Sigmoid colon (tissue), 7 donors: ENCODE data around the gene CCDC85A. TPM values are rescaled to one million over a fixed set of nuclear protein-coding genes. Genes with fewer than 3 reads are reported as not detected.

Experiments
- DNase-seq: peaks from one replicate; pipeline ENCODE4 v3.0.0-alpha.2; 2019
- H3K27ac ChIP-seq, 4 donors: fragments of 200-600 bp; sonication (generic); one replicate each; pipeline ENCODE4 v1.5.1; 2016 to 2019; ENCODE audit warnings: mild to moderate bottlenecking in 1 of 4
- H3K27me3 ChIP-seq, 3 donors: fragments of 200-600 bp; sonication (generic); one replicate each; pipeline ENCODE4 v1.5.1; 2019; ENCODE audit warnings: mild to moderate bottlenecking in 1 of 3
- H3K36me3 ChIP-seq, 4 donors: fragments of 200-600 bp; sonication (generic); one replicate each; pipeline ENCODE4 v1.5.1; 2016 to 2019
- H3K4me1 ChIP-seq, 4 donors: fragments of 200-600 bp; sonication (generic); one replicate each; pipeline ENCODE4 v1.5.1; 2017 to 2019
- H3K4me3 ChIP-seq, 4 donors: fragments of 200-600 bp; sonication (generic); one replicate each; pipeline ENCODE4 v1.5.1; 2017 to 2019; ENCODE audit warnings: mild to moderate bottlenecking in 2 of 4, moderate library complexity in 1 of 4
- H3K9me3 ChIP-seq, 4 donors: fragments of 200-600 bp in 3 of 4; sonication (generic) in 3 of 4; one replicate each; pipeline versions ENCODE4 v1.5.1 to v1.6.1; 2013 to 2019
- EP300 ChIP-seq, 4 donors: sonication (generic); formaldehyde crosslinking; IDR thresholded peaks; one replicate each; pipeline ENCODE4 v1.6.1; 2017; ENCODE audit warnings: antibody characterized with exemption in 4 of 4
- POLR2A ChIP-seq, 2 donors: fragments of 450-650 bp; IDR thresholded peaks; one replicate each; pipeline ENCODE4 v1.6.1; 2016; ENCODE audit warnings: antibody characterized with exemption in 2 of 2, mild to moderate bottlenecking in 2 of 2, moderate library complexity in 2 of 2
- POLR2AphosphoS5 ChIP-seq, 4 donors: sonication (generic); formaldehyde crosslinking; IDR thresholded peaks; one replicate each; pipeline ENCODE4 v1.6.1; 2017; ENCODE audit warnings: antibody characterized with exemption in 4 of 4
- WGBS, 2 donors: extraction: QIAGEN DNeasy Blood & Tissue Kit; methylation state at CpG; one replicate each; pipeline ENCODE4 v1.1.7; 2013; 5-methylcytosine and 5-hydroxymethylcytosine counted together
- intact Hi-C: fragments of 100-400 bp; cut with DNase I; formaldehyde crosslinking; loops from one replicate; pipeline ENCODE4 v1.15.1; 2023
- polyA plus RNA-seq, 3 donors: library from polyadenylated mRNA; stranded (reverse); fragments of 200-250 nt; gene quantifications; one replicate each; pipeline ENCODE4 v1.2.3, GENCODE V29; 2013
- total RNA-seq, 4 donors: library from RNA; depleted of rRNA; stranded (reverse); fragments of >200 nt; gene quantifications; one replicate each; pipeline ENCODE4 v1.1.0, GENCODE V29; 2016
- TF ChIP-seq, protein P1 (sequence below), 4 experiments: fragments of 450-650 bp in 3 of 4; fragments of 200-600 bp in 1 of 4; IDR thresholded peaks; one replicate each; pipeline ENCODE4 v1.5.1; 2016 to 2019; ENCODE audit warnings: antibody characterized with exemption in 4 of 4, mild to moderate bottlenecking in 3 of 4, moderate library complexity in 2 of 4
- donor health status: healthy with polysubstance abuse.
- donor health status: Bipolar disorder and iron deficiency.
- donor health status: healthy.

CCDC85A gene
- total and polyA plus RNA-seq, 7 donors: 0.58 to 8.2 (median 3.5) TPM; not detected in 2

DNA sequence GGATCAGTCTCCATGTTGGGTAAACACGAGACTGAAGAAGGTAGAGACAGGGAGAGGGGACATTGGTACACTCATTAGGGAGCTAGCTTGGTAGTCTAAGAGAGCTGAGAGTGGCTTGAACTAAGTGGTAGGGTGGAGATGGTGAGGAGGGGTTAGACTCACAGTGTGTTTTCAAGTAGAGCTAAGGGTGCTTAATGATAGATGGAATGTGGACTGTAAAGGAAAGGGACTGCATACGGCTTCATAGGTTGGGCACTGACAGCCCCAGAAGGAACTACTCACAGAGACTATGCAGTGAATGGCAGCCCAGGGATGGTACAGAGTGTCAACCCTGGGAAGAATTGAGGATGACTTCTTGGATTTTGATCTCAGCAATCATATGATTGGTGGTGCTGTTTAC is 178.1 kb downstream of the CCDC85A start:
- TF ChIP-seq EP300 (IDR thresholded peaks at IDR 0.05): no peak
- TF ChIP-seq POLR2AphosphoS5 (IDR thresholded peaks at IDR 0.05): no peak
- TF ChIP-seq, protein P1, sequence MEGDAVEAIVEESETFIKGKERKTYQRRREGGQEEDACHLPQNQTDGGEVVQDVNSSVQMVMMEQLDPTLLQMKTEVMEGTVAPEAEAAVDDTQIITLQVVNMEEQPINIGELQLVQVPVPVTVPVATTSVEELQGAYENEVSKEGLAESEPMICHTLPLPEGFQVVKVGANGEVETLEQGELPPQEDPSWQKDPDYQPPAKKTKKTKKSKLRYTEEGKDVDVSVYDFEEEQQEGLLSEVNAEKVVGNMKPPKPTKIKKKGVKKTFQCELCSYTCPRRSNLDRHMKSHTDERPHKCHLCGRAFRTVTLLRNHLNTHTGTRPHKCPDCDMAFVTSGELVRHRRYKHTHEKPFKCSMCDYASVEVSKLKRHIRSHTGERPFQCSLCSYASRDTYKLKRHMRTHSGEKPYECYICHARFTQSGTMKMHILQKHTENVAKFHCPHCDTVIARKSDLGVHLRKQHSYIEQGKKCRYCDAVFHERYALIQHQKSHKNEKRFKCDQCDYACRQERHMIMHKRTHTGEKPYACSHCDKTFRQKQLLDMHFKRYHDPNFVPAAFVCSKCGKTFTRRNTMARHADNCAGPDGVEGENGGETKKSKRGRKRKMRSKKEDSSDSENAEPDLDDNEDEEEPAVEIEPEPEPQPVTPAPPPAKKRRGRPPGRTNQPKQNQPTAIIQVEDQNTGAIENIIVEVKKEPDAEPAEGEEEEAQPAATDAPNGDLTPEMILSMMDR (IDR thresholded peaks at IDR 0.05): no peak
- H3K27ac ChIP-seq: no peak overlapping the region
- H3K4me1 ChIP-seq: no peaks in the 10 kb centered on the region
- no peak overlapping the region for H3K4me3 ChIP-seq
- DNase-seq: no peak
- H3K9me3 ChIP-seq: no peaks in the 10 kb centered on the region
- 64 to 91% methylated on average over 2 of the region's 2 CpGs for WGBS, 2 donors
- no peaks in the 10 kb centered on the region for H3K27me3 ChIP-seq
- intact Hi-C loops: no loop called here
- no peaks in the 10 kb centered on the region for H3K36me3 ChIP-seq

GRCh38 chr2:56364902-56365301 is 181.1 kb downstream of the CCDC85A start:
- H3K9me3 ChIP-seq: no peaks in the 10 kb centered on the region
- H3K27me3 ChIP-seq: no peaks in the 10 kb centered on the region
- DNase-seq: no peak
- no peak overlapping the region for H3K4me3 ChIP-seq
- H3K27ac ChIP-seq: no peak overlapping the region
- intact Hi-C loops: no loop called here
- H3K4me1 ChIP-seq: no peaks in the 10 kb centered on the region
- no peak for TF ChIP-seq EP300 (IDR thresholded peaks at IDR 0.05)
- TF ChIP-seq, protein P1 (IDR thresholded peaks at IDR 0.05): no peak
- TF ChIP-seq POLR2A (IDR thresholded peaks at IDR 0.05): no peak
- TF ChIP-seq POLR2AphosphoS5 (IDR thresholded peaks at IDR 0.05): no peak
- 78 to 87% methylated on average over 2 of the region's 2 CpGs for WGBS, 2 donors
- H3K36me3 ChIP-seq: no peaks in the 10 kb centered on the region

GRCh38 chr2:56369316-56369715 is 185.5 kb downstream of the CCDC85A start:
- no peaks in the 10 kb centered on the region for H3K9me3 ChIP-seq
- no peaks in the 10 kb centered on the region for H3K36me3 ChIP-seq
- H3K27me3 ChIP-seq: no peaks in the 10 kb centered on the region
- H3K27ac ChIP-seq: no peak overlapping the region
- DNase-seq: no peak
- no peak for TF ChIP-seq POLR2A (IDR thresholded peaks at IDR 0.05)
- no peak for TF ChIP-seq POLR2AphosphoS5 (IDR thresholded peaks at IDR 0.05)
- TF ChIP-seq, protein P1 (IDR thresholded peaks at IDR 0.05): no peak
- TF ChIP-seq EP300 (IDR thresholded peaks at IDR 0.05): no peak
- no peak overlapping the region for H3K4me3 ChIP-seq
- 87 to 88% methylated on average over 2 of the region's 2 CpGs for WGBS, 2 donors
- H3K4me1 ChIP-seq: no peaks in the 10 kb centered on the region
- intact Hi-C loops: no loop called here

DNA sequence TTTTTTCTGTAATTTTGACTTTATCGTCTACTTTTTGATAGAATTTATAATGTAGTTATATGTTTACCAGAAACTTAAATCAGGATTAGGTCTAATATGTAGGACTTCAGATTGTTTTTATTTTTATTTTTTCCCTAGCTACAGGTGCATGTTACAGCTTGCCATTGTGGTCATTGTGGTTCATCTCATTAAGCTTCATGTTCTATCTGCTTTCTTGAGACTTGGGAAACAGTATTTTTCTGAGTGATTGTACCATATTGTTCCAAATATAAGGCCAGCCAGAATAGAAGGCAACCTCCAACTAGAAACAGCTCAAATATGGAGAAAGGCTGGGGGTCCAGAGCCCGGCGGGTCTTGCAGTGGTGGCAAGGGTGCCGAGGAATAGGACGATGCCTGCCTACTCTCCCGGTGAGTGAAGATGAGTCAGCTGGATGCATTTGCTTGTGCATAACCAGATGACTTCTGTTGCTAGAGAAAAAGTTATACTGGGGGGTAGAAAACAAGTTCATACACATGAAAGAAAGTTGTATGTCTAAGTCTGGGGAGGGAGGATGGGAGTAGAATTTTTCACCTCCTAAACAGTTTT is 188.4 kb downstream of the CCDC85A start:
- TF ChIP-seq EP300 (IDR thresholded peaks at IDR 0.05): no peak
- TF ChIP-seq POLR2AphosphoS5 (IDR thresholded peaks at IDR 0.05): no peak
- TF ChIP-seq, protein P1 (IDR thresholded peaks at IDR 0.05): no peak
- no peak for TF ChIP-seq POLR2A (IDR thresholded peaks at IDR 0.05)
- H3K4me1 ChIP-seq: no peaks in the 10 kb centered on the region
- no peaks in the 10 kb centered on the region for H3K27me3 ChIP-seq
- intact Hi-C loops: no loop called here
- DNase-seq: no peak
- WGBS, 2 donors: 94 to 95% methylated on average over 6 of the region's 6 CpGs
- H3K4me3 ChIP-seq: no peak overlapping the region
- no peak overlapping the region for H3K27ac ChIP-seq
- H3K9me3 ChIP-seq: no peaks in the 10 kb centered on the region
- H3K36me3 ChIP-seq: no peaks in the 10 kb centered on the region

DNA sequence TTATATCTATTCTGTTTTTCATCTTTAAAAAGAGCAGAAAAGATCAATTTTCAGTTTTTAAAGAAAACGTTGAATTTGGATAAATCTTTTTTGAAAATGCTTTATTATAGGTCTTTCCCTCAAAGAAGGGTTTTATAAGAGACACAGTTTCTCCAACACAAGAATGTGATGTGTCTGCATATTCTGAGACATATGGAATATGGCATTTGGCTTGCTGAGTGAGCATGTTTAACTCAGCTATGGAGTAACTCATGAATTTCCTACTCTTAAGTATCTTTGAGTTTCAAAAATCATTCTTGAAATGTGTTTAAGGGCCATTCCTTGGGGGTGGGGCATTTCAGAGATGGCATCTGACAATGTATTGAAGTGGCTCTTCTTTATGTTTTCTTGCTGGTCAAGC is 191.5 kb downstream of the CCDC85A start:
- Histone ChIP-seq H3K36me3 (no peaks in the 10 kb centered on the region), H3K27me3 (no peaks in the 10 kb centered on the region), H3K9me3 (no peaks in the 10 kb centered on the region), H3K4me1 (no peaks in the 10 kb centered on the region), H3K27ac (no peak overlapping the region), H3K4me3 (no peak overlapping the region)
- TF ChIP-seq POLR2A (IDR thresholded peaks at IDR 0.05): no peak
- TF ChIP-seq, protein P1 (IDR thresholded peaks at IDR 0.05): no peak
- no peak for TF ChIP-seq POLR2AphosphoS5 (IDR thresholded peaks at IDR 0.05)
- TF ChIP-seq EP300 (IDR thresholded peaks at IDR 0.05): no peak
- intact Hi-C loops: no loop called here
- 74 to 88% methylated on average over 1 of the region's 1 CpG for WGBS, 2 donors
- no peak for DNase-seq
